ENCODE results near the gene CHCHD3.

The CHCHD3 gene

DNA sequence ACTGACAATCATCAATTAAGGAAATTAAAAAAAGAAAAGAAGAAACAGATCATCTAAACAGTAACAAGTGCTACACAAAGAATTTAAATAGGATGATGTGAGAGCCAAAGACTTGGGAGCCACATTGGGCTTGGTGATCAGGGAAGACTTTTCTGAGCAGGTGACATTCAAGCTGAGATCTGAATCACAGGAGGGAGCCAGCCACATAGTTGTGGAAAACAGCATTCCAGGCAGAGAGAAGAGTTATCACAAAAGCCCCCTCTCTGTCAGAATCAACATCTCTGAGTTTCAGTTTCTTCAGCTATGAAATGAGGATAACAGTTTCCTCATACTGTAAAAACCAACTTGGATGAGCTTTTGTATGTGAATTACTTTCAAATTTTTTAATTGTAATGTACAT, 336.4 kb downstream of the CHCHD3 start:
- no peak for DNase-seq (ENCODE audit: low read depth in 2 of 2)

DNA sequence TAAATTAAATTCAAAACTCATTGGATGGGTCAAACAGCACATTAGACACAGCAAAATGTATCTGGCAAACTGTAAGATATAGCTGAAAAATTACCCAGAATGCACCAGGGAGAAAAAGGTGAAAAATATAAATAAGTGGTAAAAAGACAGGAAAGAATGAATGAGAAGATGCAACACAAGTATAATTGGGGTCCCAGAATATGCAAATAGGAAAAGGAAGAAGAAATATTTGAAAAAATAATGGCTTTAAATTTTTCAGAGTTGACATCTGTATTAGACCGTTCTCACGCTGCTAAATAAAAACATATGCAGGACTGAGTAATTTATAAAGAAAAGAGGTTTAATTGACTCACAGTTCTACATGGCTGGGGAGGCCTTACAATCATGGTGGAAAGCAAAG, 337.9 kb downstream of the CHCHD3 start:
- DNase-seq (ENCODE audit: low read depth in 2 of 2): no peak

DNA sequence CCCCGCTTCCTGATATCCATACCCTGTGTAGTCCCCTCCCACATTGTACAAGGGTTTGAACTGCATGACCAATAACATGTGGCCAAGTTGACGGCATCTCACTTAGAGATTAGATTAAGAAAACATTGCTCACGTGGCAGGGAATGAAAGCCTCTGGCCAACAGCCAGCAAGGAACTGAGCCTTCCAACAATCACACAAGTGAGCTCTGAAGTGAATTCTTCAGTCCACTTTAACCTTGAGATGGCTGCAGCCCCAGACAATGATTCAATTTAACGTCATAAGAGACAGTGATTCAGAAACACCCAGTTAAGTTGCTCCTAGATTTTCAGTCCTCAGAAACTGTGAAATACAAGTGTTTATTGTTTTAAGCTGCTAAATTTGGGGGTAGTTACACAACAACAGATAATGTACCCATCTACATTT, 339.7 kb downstream of the CHCHD3 start:
- peak; percentile 66 to 76 for DNase-seq (ENCODE audit: low read depth in 2 of 2)

DNA sequence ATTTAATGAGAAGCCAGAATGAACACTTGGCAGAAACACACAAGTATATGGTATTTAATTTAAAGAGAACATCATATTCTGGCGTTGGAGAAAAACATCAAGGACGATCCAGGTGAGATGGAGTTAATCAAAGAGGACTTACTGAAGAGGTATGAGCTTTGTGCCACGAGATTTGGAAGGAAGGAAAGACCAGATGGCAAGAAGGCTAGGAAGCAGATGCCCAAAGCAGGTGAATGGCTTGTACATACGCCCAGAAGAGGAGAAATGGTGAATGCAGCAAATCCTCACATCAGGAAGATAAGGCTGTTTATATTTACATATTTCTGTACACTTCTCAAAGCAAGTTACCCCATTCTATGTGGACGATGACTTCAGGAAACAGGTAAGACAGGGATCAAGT, 341.7 kb downstream of the CHCHD3 start:
- no peak for DNase-seq (ENCODE audit: low read depth in 2 of 2)

DNA sequence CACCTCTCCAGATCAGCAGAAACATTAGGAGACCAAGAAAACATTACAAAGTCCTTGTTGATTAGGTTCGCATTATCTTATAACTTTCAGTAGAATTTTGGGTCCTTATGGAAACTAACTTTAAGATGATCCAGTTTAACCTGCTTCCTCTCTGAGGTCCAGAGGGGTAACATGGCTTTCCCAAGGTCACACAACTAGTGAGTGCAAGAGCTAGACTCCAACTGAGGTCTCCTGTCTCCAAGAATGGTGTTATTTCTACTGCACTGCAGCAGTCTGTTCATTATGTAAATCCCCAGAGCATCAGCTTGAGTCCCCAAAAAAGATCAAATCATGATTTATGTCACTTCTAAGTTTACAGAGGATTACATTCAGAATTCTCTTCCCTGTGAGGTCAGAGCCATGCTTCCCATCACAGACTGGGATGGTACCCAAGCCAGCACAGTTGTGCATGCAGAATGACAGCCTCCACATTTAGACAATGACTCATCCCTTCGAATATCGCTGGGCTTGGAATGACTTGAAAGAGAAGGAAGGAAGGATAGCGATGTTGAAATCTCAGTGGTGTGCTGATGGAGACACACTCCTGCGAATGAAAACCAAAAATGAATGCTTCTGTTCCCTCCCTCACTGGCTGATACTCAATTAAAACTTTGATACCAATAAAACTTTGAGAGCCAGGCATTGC, 342.5 kb downstream of the CHCHD3 start:
- peak; percentile 93 for DNase-seq (ENCODE audit: low read depth in 2 of 2)

DNA sequence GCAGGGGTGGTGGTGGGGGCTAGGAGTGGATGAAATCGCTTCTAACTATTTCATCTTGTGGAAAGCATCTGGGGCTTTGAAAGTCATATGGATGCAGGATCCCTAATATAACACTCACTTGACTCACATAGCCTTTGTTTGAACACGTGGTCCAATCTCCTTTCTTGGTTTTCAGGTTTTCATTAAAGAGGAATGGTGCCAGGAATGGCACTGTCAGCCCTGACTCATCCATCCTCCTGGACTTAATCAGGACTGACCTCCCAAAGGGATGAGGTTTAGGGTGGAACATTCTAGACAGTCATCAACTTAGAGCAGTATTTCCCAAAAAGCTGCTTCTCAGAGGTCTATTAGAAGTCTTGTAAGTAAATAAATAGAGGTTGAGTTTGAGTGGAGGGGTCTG, 343.6 kb downstream of the CHCHD3 start:
- DNase-seq (ENCODE audit: low read depth in 2 of 2): peak; percentile 94 to 95

DNA sequence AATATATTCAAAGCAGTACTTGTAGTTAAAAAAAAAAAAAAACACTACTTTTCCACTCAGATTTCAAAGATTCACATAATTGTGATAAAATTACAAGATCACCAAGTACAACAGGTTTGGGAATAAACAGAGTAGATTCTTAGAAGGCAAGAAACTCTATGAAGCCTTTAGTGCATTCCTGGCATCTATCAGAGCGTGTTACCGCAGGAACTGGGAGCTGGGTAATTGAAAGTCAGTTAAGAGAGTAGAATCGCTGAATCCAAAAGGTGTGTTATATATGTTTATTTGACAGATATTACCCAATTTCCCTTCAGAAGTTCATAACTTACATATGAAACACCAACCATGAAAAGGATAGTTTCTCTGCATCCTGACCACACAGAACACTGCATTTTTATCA, 346.4 kb downstream of the CHCHD3 start:
- DNase-seq (ENCODE audit: low read depth in 2 of 2): no peak

Measured in fibroblast of skin of left biceps (primary cell).